ENCODE results near the gene TRAF1. TPM values are rescaled to one million over a fixed set of nuclear protein-coding genes. Genes with fewer than 3 reads are reported as not detected.

Gene TRAF1
- polyA plus RNA-seq, 1 donor from 2014 or later: 0.89 TPM

- Histone ChIP-seq H3K4me2 (ENCODE audit: low read length) (peak within 1 kb of the TSS; percentile 10), H3K4me3 (ENCODE audit: low read length) (peak within 1 kb of the TSS; percentile 66), H3K9ac (ENCODE audit: low read length) (peak within 1 kb of the TSS; percentile 36), H3K79me2 (replicated peaks; ENCODE audit: insufficient read depth, low read length) (no peaks in the 10 kb centered on the region), H2AFZ (ENCODE audit: low read depth, low read length) (peak within 1 kb of the TSS; percentile 3), H3K27me3 (ENCODE audit: insufficient read depth, low read depth, low read length) (peaks cover 10% of the 10 kb centered on the region), H3F3A (ENCODE audit: insufficient read depth, low read length, poor library complexity, severe bottlenecking) (peaks cover 4% of the 10 kb centered on the region), H4K20me1 (ENCODE audit: insufficient read depth) (no peaks in the 10 kb centered on the region), H3K27ac (ENCODE audit: low read length) (no peak within 1 kb of the TSS), H3K9me2 (ENCODE audit: insufficient read depth, low read length) (no peaks in the 10 kb centered on the region), H3K36me3 (ENCODE audit: insufficient read depth, low read length) (no peaks in the 10 kb centered on the region), H3K9me3 (ENCODE audit: low read length) (no peaks in the 10 kb centered on the region)
- no peak for TF ChIP-seq MXI1 (conservative IDR thresholded peaks at IDR 0.05; ENCODE audit: poor library complexity, severe bottlenecking)
- TF ChIP-seq CTCF (IDR thresholded peaks at IDR 0.05; ENCODE audit: poor library complexity, severe bottlenecking): no peak
- no peak for TF ChIP-seq RAD21 (conservative IDR thresholded peaks at IDR 0.05)
- TF ChIP-seq REST (IDR thresholded peaks at IDR 0.05; ENCODE audit: borderline replicate concordance): no peak
- TF ChIP-seq EZH2 (IDR thresholded peaks at IDR 0.05; ENCODE audit: borderline replicate concordance, insufficient read depth, low read length, poor library complexity, severe bottlenecking): no peak
- no peak for TF ChIP-seq EP300 (conservative IDR thresholded peaks at IDR 0.05; ENCODE audit: poor library complexity, severe bottlenecking)
- no peak for TF ChIP-seq POLR2AphosphoS5 (IDR thresholded peaks at IDR 0.05)
- no peak for TF ChIP-seq TAF1 (IDR thresholded peaks at IDR 0.05; ENCODE audit: low read depth)
Measured at GRCh38 chr9:120876842-120877240, 49.8 kb downstream of the TRAF1 start, which contains the start of gene PHF19. Gene PHF19 (minus strand): TSS chr9:120877188. CDS start chr9:120874741, 2,447 bp downstream.

GRCh38 chr9:120875954-120876841, 50.4 kb downstream of the TRAF1 start:
- peaks cover 10% of the 10 kb centered on the region for H3K27me3 ChIP-seq (ENCODE audit: insufficient read depth, low read depth, low read length)
- no peak for TF ChIP-seq SMC3 (conservative IDR thresholded peaks at IDR 0.05; ENCODE audit: poor library complexity)
- no peak for TF ChIP-seq EZH2 (IDR thresholded peaks at IDR 0.05; ENCODE audit: borderline replicate concordance, insufficient read depth, low read length, poor library complexity, severe bottlenecking)
- no peak for TF ChIP-seq MXI1 (conservative IDR thresholded peaks at IDR 0.05; ENCODE audit: poor library complexity, severe bottlenecking)
- TF ChIP-seq REST (IDR thresholded peaks at IDR 0.05; ENCODE audit: borderline replicate concordance): no peak
- no peak for TF ChIP-seq CTCF (IDR thresholded peaks at IDR 0.05; ENCODE audit: poor library complexity, severe bottlenecking)
- TF ChIP-seq RAD21 (conservative IDR thresholded peaks at IDR 0.05): no peak
- no peak for TF ChIP-seq TAF1 (IDR thresholded peaks at IDR 0.05; ENCODE audit: low read depth)
- no peak for TF ChIP-seq EP300 (conservative IDR thresholded peaks at IDR 0.05; ENCODE audit: poor library complexity, severe bottlenecking)
- TF ChIP-seq POLR2AphosphoS5 (IDR thresholded peaks at IDR 0.05): no peak
- H2AFZ ChIP-seq (ENCODE audit: low read depth, low read length): no peak overlapping the region
- H3F3A ChIP-seq (ENCODE audit: insufficient read depth, low read length, poor library complexity, severe bottlenecking): peaks cover 4% of the 10 kb centered on the region
- H3K79me2 ChIP-seq (replicated peaks; ENCODE audit: insufficient read depth, low read length): no peaks in the 10 kb centered on the region
- peak overlapping the region; percentile 62 for H3K4me3 ChIP-seq (ENCODE audit: low read length)
- no peak overlapping the region for H3K27ac ChIP-seq (ENCODE audit: low read length)
- peak overlapping the region; percentile 36 for H3K9ac ChIP-seq (ENCODE audit: low read length)
- no peaks in the 10 kb centered on the region for H3K9me2 ChIP-seq (ENCODE audit: insufficient read depth, low read length)
- no peaks in the 10 kb centered on the region for H3K9me3 ChIP-seq (ENCODE audit: low read length)
- H3K36me3 ChIP-seq (ENCODE audit: insufficient read depth, low read length): no peaks in the 10 kb centered on the region
- H4K20me1 ChIP-seq (ENCODE audit: insufficient read depth): no peaks in the 10 kb centered on the region
- no peak overlapping the region for H3K4me2 ChIP-seq (ENCODE audit: low read length)

Data from neural cell (in vitro differentiated cells).